NCI-H128 (cell line): ENCODE data around the gene ROR2.
A peak's percentile ranks its signal among the peaks of the same experiment; 100 is the strongest.

Experiments
- DNase-seq: peaks from one replicate; lab custom pipeline; 2025; ENCODE audit not compliant: unreplicated experiment; lab: John Stamatoyannopoulos, UW

ROR2 gene

DNA sequence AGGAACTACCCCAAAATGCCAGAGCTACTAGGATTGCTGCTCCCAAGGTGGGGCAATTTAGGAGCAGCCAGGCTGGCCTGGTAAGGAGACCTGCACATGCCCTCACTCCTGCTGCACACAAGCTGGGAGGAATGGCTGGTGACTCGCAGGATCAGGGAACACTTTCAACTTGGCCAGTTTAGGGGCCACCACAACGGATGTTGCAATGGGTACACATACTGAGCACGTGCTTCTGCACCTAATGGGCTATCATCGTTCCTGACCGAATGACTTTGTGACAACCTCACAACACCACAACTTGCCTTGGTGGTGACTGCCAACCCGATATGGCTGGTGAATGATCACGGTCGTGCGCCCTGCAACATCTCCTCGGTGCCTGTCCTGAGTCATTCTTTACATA is 172.0 kb downstream of the ROR2 start:
- no peak for DNase-seq

DNA sequence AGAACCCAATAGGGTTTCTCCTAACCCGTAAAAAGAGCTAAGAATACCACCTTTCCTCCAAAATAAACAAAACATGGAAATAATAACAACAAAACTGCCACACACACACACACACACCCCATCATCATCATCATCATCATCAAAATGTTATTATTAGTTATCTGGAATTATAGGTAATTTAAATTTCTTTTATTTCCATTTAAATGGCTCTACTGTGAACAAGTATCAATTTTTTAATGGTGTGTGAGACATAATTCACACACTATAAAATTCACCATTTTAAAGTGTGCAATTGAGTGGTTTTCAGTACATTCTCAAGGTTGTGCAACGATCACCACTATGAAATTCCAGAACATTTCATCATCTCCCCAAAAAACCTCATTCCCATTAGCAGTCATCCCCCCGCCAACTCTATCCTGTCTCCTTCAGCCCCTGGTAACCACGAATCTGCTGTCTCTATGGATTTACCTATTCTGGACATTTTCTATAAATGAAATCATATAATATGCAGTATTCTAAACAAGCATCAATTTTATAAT is 172.7 kb downstream of the ROR2 start:
- DNase-seq: no peak

DNA sequence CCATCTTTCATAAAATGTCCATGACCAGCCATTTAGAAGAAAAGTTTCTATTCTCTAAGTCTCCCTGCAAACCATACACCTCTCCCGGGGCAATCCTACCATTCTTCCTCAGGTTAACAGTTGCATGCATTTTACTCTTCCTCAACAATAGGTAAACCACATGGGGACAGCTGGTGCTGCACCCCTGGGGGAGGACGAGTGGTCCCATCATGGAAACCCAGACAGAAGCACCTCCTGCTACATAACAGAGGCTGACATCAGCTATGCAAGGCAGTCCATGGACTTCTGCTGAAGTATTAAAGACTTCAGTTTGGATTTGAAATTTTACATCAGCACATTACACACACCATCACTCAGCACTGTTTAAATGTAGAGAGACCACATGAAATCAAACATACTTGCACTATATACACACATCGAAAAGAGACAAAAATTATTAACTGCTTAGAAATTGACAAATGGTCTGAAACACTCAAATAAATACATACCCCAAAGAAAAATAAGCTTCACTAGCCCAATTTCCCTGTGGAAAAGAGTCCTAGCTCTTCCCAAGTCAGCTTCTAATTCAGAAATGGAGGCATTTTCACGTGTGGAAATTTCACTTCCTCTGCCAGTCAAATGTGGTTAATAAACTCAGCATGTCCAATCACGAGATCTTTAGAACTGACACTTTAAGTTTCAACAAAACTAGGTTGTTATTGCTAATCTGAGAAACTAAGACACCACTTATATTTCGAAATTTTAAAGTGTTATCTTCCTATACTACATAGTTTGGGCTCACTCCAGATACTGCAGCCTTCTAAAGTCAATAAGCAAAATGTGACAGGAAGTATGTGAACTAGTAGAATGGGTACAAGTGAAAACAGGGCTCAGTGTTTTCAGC is 173.4 kb downstream of the ROR2 start:
- no peak for DNase-seq

DNA sequence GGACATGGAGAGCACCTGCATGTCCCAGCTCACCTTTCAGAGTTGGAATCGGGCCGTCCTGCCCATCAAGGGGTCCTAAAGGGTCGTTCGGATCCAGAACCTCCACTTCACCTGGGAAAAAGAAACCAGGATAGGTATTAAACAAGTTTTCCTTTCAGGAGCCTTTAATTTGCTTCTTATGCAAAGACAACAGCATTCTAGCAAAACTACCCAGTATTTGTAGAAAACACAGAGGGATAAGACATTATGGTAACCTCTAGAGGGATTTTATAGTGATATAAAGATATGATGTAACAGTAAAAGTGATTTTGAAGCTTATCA is 174.4 kb downstream of the ROR2 start:
- no peak for DNase-seq

DNA sequence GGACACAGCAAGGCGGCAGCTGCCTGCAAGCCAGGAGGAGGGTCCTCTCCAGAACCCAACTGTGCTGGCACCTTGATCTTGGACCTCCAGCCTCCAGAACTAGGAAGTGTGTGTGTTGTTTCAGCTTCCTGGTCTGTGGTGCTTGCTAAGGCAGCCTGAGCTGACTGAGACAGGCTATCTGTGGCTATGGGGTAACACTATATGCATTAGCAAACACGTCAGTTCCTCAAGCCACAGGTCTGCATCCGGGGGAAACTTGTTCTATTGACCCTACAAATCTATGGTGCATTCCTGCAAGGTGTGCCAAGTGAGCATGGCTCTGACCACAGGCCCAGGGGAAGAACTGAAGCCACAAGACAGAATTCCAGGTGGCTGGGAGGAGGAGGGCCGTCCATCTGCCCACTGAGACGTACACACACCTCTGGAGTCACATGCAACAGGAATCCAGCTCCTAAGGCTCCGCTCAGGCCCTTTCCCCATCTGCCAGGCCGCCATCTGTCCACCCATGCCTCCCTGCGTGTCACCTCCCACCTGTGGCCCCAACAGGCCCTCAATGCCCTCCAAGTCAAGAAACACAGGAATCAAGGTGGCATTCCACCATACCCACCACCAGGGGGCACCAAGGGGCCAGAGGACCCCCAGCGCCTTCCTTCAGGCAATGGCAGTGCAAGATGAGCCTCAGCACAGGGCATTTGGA is 174.9 kb downstream of the ROR2 start:
- peak; percentile 41 for DNase-seq

DNA sequence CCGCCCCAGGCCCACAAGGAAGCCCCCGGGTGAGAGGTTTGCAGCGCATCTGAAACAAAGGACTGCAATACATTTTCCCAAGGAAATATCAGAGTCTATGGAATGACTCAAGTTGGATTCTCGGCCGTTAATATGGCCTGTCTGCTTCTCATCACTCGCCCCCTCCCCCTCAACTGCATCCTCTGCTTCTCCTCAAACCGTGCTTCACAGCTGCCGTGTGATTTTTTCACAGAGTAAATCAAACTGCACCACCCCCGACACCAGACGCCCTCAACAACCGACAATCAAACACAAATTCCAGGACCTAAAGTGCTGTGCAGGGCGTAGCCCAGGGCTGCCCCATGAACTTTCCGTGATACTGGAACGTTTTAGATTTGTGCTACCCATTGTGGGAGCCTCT is 176.9 kb downstream of the ROR2 start:
- DNase-seq: no peak

DNA sequence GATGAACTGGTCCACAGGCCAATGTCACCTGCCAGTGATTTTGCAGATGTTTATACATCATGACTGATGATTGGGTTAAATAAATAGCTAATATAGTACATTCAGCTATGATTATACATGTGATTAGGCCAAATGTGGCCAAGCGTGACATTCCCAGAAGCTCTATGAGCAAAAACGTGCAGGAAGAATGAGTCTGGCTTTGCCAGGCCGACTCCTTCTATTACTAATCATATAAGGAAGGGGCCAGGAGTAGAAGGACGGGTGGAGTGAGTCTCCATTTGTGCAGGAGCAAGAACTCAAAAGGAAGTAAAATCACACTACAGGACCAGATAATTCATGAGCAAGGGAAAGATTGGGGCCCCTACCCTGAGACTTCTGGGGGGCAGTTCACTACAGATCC is 178.2 kb downstream of the ROR2 start:
- no peak for DNase-seq

DNA sequence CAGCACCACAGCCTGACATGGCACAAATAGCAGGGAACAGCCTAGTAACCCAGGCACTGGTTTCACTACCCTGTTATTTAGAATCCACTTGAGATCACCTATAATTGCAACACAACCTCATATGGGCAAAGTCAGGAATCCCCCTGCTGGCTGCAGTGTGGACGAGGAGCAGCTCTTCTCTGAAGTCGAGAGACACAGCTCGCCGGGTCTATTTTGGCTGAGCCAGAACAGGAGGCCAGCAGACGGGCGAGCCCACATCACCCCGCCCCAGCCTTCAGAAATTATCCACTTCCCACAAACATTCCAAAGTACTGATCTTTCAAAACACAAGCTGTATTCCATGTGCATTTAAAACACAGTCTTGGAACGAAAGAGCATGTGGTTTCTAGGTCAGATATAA is 179.0 kb downstream of the ROR2 start:
- no peak for DNase-seq

DNA sequence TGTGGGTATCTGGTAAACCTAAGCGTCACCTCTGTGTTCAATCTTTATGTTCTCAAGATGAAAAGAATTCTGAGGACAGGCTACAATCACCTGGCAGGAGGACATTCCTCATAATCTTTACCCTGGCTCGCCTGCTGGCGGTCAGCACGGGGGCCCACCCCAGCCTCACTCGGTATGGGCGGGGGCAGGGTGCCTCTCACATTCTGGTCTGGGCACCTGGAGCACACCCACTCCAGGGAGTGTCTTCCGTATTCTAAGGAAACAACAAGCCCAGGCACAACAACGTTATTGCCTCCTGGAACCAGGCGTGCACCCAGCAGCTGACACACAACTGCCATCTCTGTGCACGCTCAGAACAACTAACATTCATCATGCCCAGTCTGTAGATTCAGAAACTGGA is 179.8 kb downstream of the ROR2 start:
- DNase-seq: no peak

DNA sequence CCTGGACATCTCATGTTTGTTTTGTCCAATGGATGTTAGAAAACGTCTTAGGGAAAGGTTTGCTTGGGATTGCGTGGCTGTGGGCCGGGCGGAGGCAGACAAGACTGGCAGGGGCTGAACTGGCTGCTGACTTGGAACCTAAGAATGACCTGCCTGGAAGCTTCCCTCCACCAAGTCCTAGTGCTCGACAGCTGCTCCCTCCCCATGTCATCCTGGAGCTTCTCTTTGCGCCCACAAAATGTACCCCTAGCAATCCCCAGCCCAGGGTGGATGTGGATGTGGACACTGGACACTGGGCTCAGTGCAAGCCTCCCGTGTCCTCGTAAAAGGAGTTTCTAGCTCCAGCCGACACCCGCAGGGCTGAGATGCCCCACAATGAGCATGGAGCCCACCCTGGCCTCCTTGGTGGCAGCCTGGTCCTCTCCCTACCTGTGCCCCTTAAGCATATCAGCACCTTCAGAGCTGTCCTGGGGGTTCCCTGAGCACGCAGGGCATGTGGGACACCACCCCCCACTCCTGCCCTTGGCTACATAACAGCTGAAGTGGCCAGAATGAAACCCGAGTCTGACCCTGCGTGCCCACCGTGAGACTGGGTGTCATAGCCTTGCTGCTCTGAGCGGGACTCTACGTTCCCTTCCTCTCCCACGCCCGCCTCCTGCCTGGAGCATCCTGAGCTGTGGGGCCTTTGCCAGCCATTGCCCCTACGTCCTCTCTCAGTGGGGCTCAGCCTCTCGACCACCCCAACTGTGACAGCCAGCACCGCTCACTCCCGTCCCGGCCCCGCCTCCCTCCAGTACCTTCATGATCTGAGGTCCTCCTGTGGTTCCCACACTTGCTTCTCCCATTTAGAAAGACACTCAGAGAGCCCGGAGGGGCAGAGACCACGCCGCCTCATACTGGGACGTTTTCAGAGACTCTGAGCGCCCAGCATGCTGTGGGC is 180.8 kb downstream of the ROR2 start:
- DNase-seq: no peak

DNA sequence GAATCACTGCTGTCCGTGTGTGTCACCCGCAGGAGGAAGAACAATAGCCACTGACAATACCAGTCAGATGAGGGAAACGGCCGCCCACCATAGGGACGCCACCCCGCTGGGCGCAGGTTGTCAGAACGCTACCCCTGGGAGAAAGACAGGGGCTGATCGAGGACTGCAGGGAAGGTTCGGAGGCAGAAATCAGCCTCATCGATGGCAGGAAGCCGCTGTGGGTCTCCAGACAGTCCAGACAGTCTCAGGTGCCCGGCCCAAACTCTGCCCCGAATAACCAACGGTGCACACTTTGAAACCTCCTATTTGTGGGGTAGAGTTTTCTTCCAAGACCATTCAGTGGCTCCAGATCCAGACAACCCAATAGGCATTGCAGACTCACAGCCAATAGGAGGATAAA is 181.5 kb downstream of the ROR2 start:
- no peak for DNase-seq

DNA sequence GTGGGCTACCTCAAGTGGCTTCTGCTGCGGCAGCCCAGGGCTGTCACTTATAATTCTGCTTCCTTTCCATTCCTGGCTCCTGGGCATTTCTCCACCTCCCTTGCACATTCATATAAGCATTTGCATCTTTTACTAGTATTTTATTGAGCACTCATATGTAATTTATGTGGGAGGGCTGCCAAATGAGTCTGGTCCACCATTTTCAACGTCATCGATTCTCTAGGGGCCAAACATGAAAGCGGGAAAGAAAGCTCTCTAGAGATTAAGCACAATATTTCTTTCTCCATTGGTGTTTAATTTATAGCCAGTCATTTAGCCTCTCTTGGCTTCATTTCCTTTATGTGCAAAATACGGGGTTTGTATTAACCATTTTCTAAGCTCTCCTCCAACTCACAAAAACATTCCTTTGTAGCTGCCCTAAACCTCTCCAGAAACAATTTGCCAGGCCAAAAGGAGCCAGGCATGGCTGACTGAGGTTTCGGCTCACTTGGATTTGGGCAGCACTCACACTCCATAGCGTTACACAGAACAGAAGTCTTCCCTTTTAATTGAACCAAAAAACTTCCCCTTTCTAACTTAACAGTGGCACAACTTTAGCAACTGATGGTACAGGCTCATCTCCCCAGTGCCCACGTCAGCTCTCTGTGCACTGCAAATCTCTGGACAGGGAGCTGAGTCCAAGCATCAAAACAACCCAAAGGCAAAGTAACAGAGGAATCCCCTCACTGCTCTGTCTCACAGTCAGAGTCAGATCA is 183.5 kb downstream of the ROR2 start:
- no peak for DNase-seq

DNA sequence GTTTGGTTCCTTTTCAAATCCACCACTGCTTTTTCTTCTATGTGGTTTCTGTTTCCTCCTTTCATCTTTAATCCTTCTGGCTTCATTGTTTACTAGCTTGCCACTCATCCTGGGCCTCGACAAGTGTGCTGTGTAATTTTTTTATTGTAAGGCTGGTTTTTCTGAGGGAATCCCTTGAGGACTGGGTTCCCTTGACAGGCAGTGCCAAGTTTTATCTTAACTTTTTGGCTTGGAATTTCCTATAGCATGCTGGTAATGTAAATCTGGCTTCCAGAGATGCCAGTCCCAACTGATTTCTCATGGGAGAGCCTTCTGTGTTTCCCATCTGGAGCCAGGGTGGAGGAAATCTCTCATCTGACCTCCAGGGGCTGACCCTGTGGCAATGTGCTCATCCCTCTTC is 184.7 kb downstream of the ROR2 start:
- no peak for DNase-seq

DNA sequence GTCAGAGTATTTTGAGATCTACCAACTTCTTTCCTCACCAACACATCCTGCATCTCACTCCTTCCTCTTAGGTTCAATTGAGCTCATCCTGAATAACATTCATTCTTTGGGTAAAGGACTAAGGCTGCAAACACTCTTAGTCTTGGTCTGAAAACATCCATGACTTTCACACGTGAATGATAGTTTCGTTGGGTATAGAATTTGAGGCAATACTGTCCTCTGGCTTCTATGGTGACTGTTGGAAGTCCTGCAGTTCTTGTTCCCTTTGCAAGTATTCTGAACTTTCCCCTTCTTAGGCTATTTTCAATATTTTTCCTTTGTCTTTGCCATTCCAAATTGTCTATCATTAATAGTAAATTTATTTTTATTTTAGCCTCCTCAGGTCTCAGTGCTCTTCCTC is 185.4 kb downstream of the ROR2 start:
- no peak for DNase-seq

DNA sequence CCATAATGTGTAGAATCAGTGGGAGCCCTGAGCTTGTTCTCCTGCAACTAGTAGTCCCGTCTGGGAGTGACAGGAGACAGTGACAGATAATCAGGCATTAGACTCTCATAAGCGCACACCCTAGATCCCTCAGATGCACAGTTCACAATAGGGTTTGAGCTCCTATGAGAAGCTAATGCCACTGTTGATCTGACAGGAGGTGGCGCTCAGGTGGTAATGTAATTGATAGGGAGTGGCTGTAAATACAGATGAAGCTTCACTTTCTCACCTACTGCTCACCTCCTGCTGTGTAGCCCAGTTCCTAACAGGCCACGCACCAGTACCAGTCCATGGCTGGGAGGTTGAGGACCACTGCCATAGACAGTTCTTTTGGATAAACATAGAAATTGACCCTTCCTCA is 188.7 kb downstream of the ROR2 start:
- DNase-seq: no peak

DNA sequence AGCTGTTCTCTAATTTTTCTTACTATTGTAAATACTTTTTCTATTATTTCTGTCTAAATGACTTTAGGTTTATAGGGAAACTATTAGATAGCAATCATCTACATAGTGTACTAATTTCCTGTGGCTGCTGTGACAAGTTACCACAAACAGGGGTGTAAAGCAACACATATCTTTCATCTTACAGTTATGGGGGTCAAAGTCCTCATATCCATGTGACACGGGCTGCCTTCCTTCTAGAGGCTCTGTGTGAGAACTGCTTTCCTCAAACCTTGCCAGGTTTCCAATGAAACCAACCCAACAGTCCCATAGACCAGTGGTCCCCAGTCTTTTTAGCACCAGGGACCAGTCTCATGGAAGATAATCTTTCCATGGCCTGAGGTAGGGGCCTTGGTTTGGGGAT is 189.1 kb downstream of the ROR2 start:
- no peak for DNase-seq

DNA sequence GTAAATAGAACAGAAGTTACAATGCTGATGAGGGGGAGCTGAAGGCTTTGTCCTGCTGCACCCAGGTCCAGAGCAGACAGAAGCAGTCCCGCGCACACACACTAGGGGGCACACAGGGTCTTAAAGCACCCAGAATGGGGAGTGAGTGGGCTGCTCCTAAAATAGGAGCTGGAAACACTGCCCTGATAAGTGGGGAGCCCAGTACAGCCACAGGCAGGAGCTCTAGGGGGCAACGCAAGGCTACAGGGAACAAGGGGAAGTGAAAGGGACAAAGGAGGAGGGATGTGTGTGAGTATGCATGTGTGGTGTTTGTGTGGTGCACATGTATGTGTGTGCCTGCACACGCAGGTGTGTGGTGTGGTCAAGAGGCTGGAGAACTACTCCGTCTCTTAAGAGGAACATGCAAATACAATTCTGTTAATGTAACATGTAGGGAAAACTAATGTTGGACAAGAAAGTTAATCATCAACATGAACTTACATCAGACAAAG is 191.5 kb downstream of the ROR2 start:
- no peak for DNase-seq

DNA sequence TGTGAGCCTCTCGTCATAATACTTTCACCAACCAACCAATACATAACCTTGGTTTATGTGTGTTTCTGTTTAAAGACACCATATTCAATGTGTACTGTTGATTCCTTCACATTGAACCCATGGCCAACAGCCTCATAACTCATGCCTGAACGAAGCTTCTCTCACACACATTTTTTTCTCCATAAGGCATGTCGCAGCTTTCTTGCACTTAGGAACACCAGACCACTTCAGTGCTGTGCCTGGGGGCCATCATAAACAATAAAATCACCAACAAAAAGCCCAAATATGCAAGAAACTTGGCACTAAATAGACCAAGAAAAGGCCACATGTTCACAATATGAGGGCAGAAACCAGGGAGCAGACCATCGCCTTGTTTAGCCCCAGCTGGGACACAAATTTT is 192.2 kb downstream of the ROR2 start:
- DNase-seq: no peak

DNA sequence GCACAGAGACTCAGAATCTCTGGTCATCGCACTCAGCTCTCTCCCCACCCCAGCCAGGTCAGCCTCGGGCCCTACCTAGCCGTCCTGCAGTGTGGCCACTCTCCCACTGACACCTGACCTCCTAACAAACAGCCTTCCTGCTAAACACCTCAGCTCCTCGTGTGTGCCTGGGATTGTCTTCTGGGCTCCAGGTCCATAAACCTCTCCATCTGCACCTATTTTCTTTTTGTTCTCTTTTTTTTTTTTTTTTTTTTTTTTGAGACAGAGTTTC is 193.6 kb downstream of the ROR2 start:
- DNase-seq: no peak

DNA sequence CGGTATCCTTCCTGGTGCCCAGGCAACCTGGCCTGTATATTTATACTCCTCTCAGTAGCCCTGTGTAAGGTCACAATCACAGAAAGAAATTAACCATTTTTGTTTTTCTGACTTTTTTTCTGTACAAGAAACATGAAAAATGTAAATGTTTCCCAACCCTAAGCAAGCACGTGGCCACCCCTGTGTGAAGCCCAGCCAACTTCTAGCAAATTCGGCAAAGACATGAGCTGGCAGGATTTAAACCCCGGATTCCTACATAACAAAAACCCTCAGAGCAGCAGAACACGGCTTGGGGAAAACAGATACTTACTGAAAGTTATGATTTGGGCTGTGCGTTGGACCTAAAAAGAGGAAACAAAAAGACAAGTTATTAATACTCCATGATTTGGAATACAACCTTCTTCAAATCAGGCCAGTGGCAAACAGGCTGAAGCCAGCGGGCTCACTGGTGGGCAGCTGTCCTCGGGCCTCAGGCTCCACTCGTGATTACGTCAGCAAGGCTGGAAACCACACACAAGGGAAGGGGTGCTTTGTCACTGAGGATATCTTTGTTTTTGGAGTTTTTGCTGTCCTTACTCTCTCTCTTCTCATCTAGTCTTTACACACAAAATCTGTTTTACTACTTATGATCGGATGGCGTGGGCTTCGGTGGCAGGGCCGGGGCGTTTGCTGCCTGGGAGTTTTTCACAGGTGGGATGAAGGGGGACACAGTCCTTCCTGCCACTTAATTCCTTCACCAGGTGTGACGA is 194.1 kb downstream of the ROR2 start:
- no peak for DNase-seq
